H9 (cell line): ENCODE data around the gene CDK9. TPM values are rescaled to one million over a fixed set of nuclear protein-coding genes. Genes with fewer than 3 reads are reported as not detected.

Experiments
- DNase-seq: peaks from one replicate; pipeline ENCODE4 v3.0.0-alpha.2; 2017
- H2AFZ ChIP-seq: one replicate; pipeline ENCODE4 v1.6.1; 2013; ENCODE audit warnings: mild to moderate bottlenecking, low read length, control low read depth, moderate library complexity
- H2AK5ac ChIP-seq: 2 replicates; pipeline ENCODE4 v1.6.1; 2013; ENCODE audit warnings: low read length, control low read depth, mixed read lengths; ENCODE audit not compliant: insufficient read length
- H2BK120ac ChIP-seq: one replicate; pipeline ENCODE4 v1.6.1; 2013; ENCODE audit warnings: low read depth, mild to moderate bottlenecking, low read length, control low read depth, inconsistent platforms; ENCODE audit not compliant: poor library complexity, severe bottlenecking
- H2BK12ac ChIP-seq: 2 replicates; pipeline ENCODE4 v1.6.1; 2013; ENCODE audit warnings: low read length, control low read depth, mixed read lengths, low read depth; ENCODE audit not compliant: insufficient read length
- H2BK15ac ChIP-seq: 2 replicates; pipeline ENCODE4 v1.6.1; 2013; ENCODE audit warnings: low read depth, low read length, control low read depth
- H2BK20ac ChIP-seq: one replicate; pipeline ENCODE4 v1.6.1; 2013; ENCODE audit warnings: low read depth, mild to moderate bottlenecking, low read length, control low read depth, inconsistent platforms; ENCODE audit not compliant: poor library complexity, severe bottlenecking
- H2BK5ac ChIP-seq: 2 replicates; pipeline ENCODE4 v1.6.1; 2013; ENCODE audit warnings: low read length, control low read depth, mixed read lengths; ENCODE audit not compliant: insufficient read length
- H3K14ac ChIP-seq: 2 replicates; pipeline ENCODE4 v1.6.1; 2013; ENCODE audit warnings: low read length, control low read depth; ENCODE audit not compliant: insufficient read depth
- H3K18ac ChIP-seq: 2 replicates; pipeline ENCODE4 v1.6.1; 2013; ENCODE audit warnings: low read depth, mild to moderate bottlenecking, mixed read lengths, low read length, control low read depth; ENCODE audit not compliant: insufficient read length
- H3K23ac ChIP-seq: 2 replicates; pipeline ENCODE4 v1.6.1; 2013; ENCODE audit warnings: low read length, control low read depth, mixed read lengths, low read depth; ENCODE audit not compliant: insufficient read length
- H3K23me2 ChIP-seq: 2 replicates; pipeline ENCODE4 v1.6.1; 2013; ENCODE audit warnings: low read depth, mild to moderate bottlenecking, mixed read lengths, low read length, control low read depth; ENCODE audit not compliant: insufficient read length, poor library complexity, severe bottlenecking
- H3K27ac ChIP-seq: 2 replicates; pipeline ENCODE4 v1.5.1; 2013; ENCODE audit warnings: low read length, control low read depth, mixed read lengths, low read depth; ENCODE audit not compliant: insufficient read length
- H3K27me3 ChIP-seq: 2 replicates; pipeline ENCODE4 v1.6.1; 2013; ENCODE audit warnings: low read length, control low read depth, inconsistent platforms; ENCODE audit not compliant: insufficient read depth
- H3K4ac ChIP-seq: 2 replicates; pipeline ENCODE4 v1.6.1; 2013; ENCODE audit warnings: low read depth, mild to moderate bottlenecking, control low read depth, inconsistent platforms, low read length, moderate library complexity
- H3K4me1 ChIP-seq: 2 replicates; pipeline ENCODE4 v1.6.1; 2013; ENCODE audit warnings: low read length, control low read depth, inconsistent platforms; ENCODE audit not compliant: insufficient read depth
- H3K4me2 ChIP-seq: 2 replicates; pipeline ENCODE4 v1.6.1; 2013; ENCODE audit warnings: low read length, control low read depth, mixed read lengths; ENCODE audit not compliant: insufficient read length, insufficient read depth
- H3K56ac ChIP-seq: 2 replicates; pipeline ENCODE4 v1.6.1; 2013; ENCODE audit warnings: low read depth, mild to moderate bottlenecking, mixed read lengths, low read length, control low read depth; ENCODE audit not compliant: insufficient read length
- H3K79me1 ChIP-seq: 2 replicates; pipeline ENCODE4 v1.6.1; 2013; ENCODE audit warnings: low read depth, mild to moderate bottlenecking, moderate library complexity, low read length, control low read depth, inconsistent platforms; ENCODE audit not compliant: insufficient read depth, poor library complexity, severe bottlenecking
- H3K79me2 ChIP-seq: 2 replicates; pipeline ENCODE4 v1.6.1; 2013; ENCODE audit warnings: low read length, control low read depth, inconsistent platforms; ENCODE audit not compliant: insufficient read depth
- H3K9ac ChIP-seq: 2 replicates; pipeline ENCODE4 v1.6.1; 2013; ENCODE audit warnings: low read length, control low read depth, mixed read lengths; ENCODE audit not compliant: insufficient read length; ENCODE audit errors: extremely low read depth
- H3K9me3 ChIP-seq: one replicate; pipeline ENCODE4 v1.6.1; 2013; ENCODE audit warnings: low read depth, low read length, inconsistent platforms; ENCODE audit not compliant: control insufficient read depth
- H3T11ph ChIP-seq: one replicate; pipeline ENCODE4 v1.6.1; 2013; ENCODE audit warnings: mild to moderate bottlenecking, low read length, control low read depth, inconsistent platforms
- H4K20me1 ChIP-seq: one replicate; pipeline ENCODE4 v1.6.1; 2013; ENCODE audit not compliant: control insufficient read depth, insufficient read length, insufficient read depth
- H4K5ac ChIP-seq: 2 replicates; pipeline ENCODE4 v1.6.1; 2013; ENCODE audit warnings: low read depth, mild to moderate bottlenecking, mixed read lengths, low read length, control low read depth; ENCODE audit not compliant: insufficient read length
- H4K8ac ChIP-seq: replicated peaks from 2 replicates; pipeline ENCODE4 v1.6.1; 2013; ENCODE audit warnings: low read length, control low read depth, mixed read lengths, low read depth; ENCODE audit not compliant: insufficient read length
- H4K91ac ChIP-seq: 2 replicates; pipeline ENCODE4 v1.6.1; 2013; ENCODE audit warnings: low read depth, mild to moderate bottlenecking, moderate library complexity, mixed read lengths, low read length, control low read depth; ENCODE audit not compliant: insufficient read length
- H3K27ac Mint-ChIP-seq, 3 experiments: 2 replicates in 2 of 3; 3 replicates in 1 of 3; pipeline ENCODE4 v1.8.0; 2020 to 2021; ENCODE audit warnings: mixed read lengths in 3 of 3, mild to moderate bottlenecking in 1 of 3, moderate library complexity in 1 of 3
- H3K27me3 Mint-ChIP-seq: 2 replicates; pipeline ENCODE4 v1.8.0; 2021; ENCODE audit warnings: low read depth, mild to moderate bottlenecking, moderate library complexity, mixed read lengths
- H3K36me3 Mint-ChIP-seq, 3 experiments: 2 replicates in 2 of 3; 3 replicates in 1 of 3; pipeline ENCODE4 v1.8.0; 2020 to 2021; ENCODE audit warnings: low read depth in 3 of 3, mixed read lengths in 3 of 3; ENCODE audit not compliant: insufficient read depth in 1 of 3
- H3K4me1 Mint-ChIP-seq, 2 experiments: 2 replicates each; pipeline ENCODE4 v1.8.0; 2020; ENCODE audit warnings: mixed read lengths in 2 of 2
- H3K4me3 Mint-ChIP-seq, 2 experiments: 2 replicates in 1 of 2; 3 replicates in 1 of 2; pipeline ENCODE4 v1.8.0; 2020 to 2021; ENCODE audit warnings: mild to moderate bottlenecking in 2 of 2, mixed read lengths in 2 of 2, moderate library complexity in 1 of 2
- H3K9me3 Mint-ChIP-seq, 2 experiments: 2 replicates in 1 of 2; 3 replicates in 1 of 2; pipeline ENCODE4 v1.8.0; 2020; ENCODE audit warnings: mild to moderate bottlenecking in 2 of 2, mixed read lengths in 2 of 2, moderate library complexity in 1 of 2
- WGBS: extraction: QIAGEN DNeasy Blood & Tissue Kit; methylation state at CpG from one replicate; pipeline ENCODE4 v1.1.7; 2013; ENCODE audit warnings: missing lambda C conversion rate, low lambda C conversion rate, mixed read lengths; ENCODE audit not compliant: insufficient read length; ENCODE audit errors: extremely low coverage; 5-methylcytosine and 5-hydroxymethylcytosine counted together
- total RNA-seq: library from RNA; stranded (reverse); gene quantifications from 2 replicates; pipeline ENCODE4 v1.2.1, GENCODE V29; 2021
- TF ChIP-seq, protein P1 (sequence below): fragments of 200-600 bp; sonication (generic); conservative IDR thresholded peaks from 3 replicates; pipeline ENCODE4 v1.8.0; 2021; ENCODE audit warnings: antibody characterized with exemption, mild to moderate bottlenecking

CDK9 gene
- total RNA-seq, 1 experiment from 2014 or later, result 85.7 TPM

- Histone ChIP-seq H2AK5ac (no peak overlapping the region), H4K5ac (no peak overlapping the region), H3K4me1 (peaks cover 8% of the 10 kb centered on the region), H2BK20ac (no peak overlapping the region), H3K27me3 (no peaks in the 10 kb centered on the region), H3K9me3 (no peaks in the 10 kb centered on the region), H3K79me1 (no peaks in the 10 kb centered on the region), H3K4me2 (no peak overlapping the region), H3K9ac (no peak overlapping the region), H2BK15ac (no peak overlapping the region), H3K56ac (no peak overlapping the region), H3K18ac (no peak overlapping the region), H3K14ac (no peak overlapping the region), H3K79me2 (no peaks in the 10 kb centered on the region), H3K23ac (no peak overlapping the region), H2AFZ (no peak overlapping the region), H3K23me2 (peaks cover 6% of the 10 kb centered on the region), H4K20me1 (no peaks in the 10 kb centered on the region), H4K8ac (no peak overlapping the region), H2BK12ac (no peak overlapping the region), H4K91ac (no peak overlapping the region), H3K4ac (no peak overlapping the region), H2BK5ac (no peak overlapping the region), H3K27ac (no peak overlapping the region), H2BK120ac (no peak overlapping the region), H3T11ph (no peak overlapping the region)
- WGBS, result no CpG with 5 or more reads among the region's 5 CpGs
- TF ChIP-seq, protein P1, sequence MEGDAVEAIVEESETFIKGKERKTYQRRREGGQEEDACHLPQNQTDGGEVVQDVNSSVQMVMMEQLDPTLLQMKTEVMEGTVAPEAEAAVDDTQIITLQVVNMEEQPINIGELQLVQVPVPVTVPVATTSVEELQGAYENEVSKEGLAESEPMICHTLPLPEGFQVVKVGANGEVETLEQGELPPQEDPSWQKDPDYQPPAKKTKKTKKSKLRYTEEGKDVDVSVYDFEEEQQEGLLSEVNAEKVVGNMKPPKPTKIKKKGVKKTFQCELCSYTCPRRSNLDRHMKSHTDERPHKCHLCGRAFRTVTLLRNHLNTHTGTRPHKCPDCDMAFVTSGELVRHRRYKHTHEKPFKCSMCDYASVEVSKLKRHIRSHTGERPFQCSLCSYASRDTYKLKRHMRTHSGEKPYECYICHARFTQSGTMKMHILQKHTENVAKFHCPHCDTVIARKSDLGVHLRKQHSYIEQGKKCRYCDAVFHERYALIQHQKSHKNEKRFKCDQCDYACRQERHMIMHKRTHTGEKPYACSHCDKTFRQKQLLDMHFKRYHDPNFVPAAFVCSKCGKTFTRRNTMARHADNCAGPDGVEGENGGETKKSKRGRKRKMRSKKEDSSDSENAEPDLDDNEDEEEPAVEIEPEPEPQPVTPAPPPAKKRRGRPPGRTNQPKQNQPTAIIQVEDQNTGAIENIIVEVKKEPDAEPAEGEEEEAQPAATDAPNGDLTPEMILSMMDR, result no peak
- Mint-ChIP-seq H3K4me3 (peak overlapping the region in 1 of 2 experiments; percentile 0; a peak in 2 of 5 replicates), H3K27me3 (peaks cover 7% of the 10 kb centered on the region), H3K36me3 (no peaks in the 10 kb centered on the region), H3K9me3 (no peaks in the 10 kb centered on the region; a peak in 1 of 5 replicates), H3K4me1 (peaks cover 33 to 39% of the 10 kb centered on the region in 2 experiments), H3K27ac (0 out of 7 replicates have a peak overlapping the region, but pooled peaks of 1 of the 3 experiments have one; percentile 6)
- DNase-seq, result no peak
Observed at GRCh38 chr9:127769101-127769500, 16.7 kb upstream of the CDK9 start.
